PFSK-1 (cell line): ENCODE measurements around the gene ABHD11.

Experiments used
- FOXP2 ChIP-seq: optimal IDR thresholded peaks from 2 replicates; pipeline ENCODE3; 2011; ENCODE audit warnings: borderline replicate concordance, control low read depth, inconsistent platforms; ENCODE audit not compliant: insufficient read depth; ENCODE audit errors: extremely low read length, extremely low read depth
- POLR2AphosphoS5 ChIP-seq: IDR thresholded peaks from 2 replicates; pipeline ENCODE4 v1.6.1; 2012; ENCODE audit warnings: low read depth, mild to moderate bottlenecking, control low read depth, low read length, moderate library complexity
- REST ChIP-seq, 2 experiments: IDR thresholded peaks; 2 replicates each; pipeline versions ENCODE4 v1.6.1 to v1.8.0; 2011 to 2012; ENCODE audit warnings: low read depth in 2 of 2, low read length in 2 of 2, control low read depth in 1 of 2, inconsistent platforms in 1 of 2, mild to moderate bottlenecking in 1 of 2, moderate library complexity in 1 of 2; ENCODE audit not compliant: insufficient read depth in 1 of 2
- SIN3A ChIP-seq: IDR thresholded peaks from 2 replicates; pipeline ENCODE4 v1.6.1; 2012; ENCODE audit warnings: mild to moderate bottlenecking, low read length, moderate library complexity, borderline replicate concordance; ENCODE audit not compliant: insufficient read depth
- TAF1 ChIP-seq: IDR thresholded peaks from 2 replicates; pipeline ENCODE4 v1.6.1; 2012; ENCODE audit warnings: low read length, control low read depth, borderline replicate concordance; ENCODE audit not compliant: insufficient read depth

Gene ABHD11

GRCh38 chr7:73716318-73716890, 22.2 kb downstream of the ABHD11 start:
- TF ChIP-seq FOXP2 (no peak), TAF1 (no peak), POLR2AphosphoS5 (no peak), REST (IDR thresholded peaks at IDR 0.05; ENCODE audit: insufficient read depth in 1 of 2, low read depth in 2 of 2, low read length in 2 of 2) (no peak), SIN3A (no peak)

- TF ChIP-seq SIN3A (no peak), FOXP2 (peak; percentile 79)
Measured at GRCh38 chr7:73715648-73716317, 22.8 kb downstream of the ABHD11 start.

- no peak for TF ChIP-seq POLR2AphosphoS5
Measured at GRCh38 chr7:73712773-73713172, 25.8 kb downstream of the ABHD11 start.

GRCh38 chr7:73708961-73709549, 29.5 kb downstream of the ABHD11 start:
- no peak for TF ChIP-seq SIN3A
- TF ChIP-seq POLR2AphosphoS5: no peak
- TF ChIP-seq REST (IDR thresholded peaks at IDR 0.05; ENCODE audit: insufficient read depth in 1 of 2, low read depth in 2 of 2, low read length in 2 of 2): no peak
- no peak for TF ChIP-seq FOXP2
- TF ChIP-seq TAF1: no peak

- no peak for TF ChIP-seq POLR2AphosphoS5
- TF ChIP-seq TAF1: no peak
- TF ChIP-seq FOXP2: no peak
- TF ChIP-seq REST (IDR thresholded peaks at IDR 0.05; ENCODE audit: insufficient read depth in 1 of 2, low read depth in 2 of 2, low read length in 2 of 2): no peak
- TF ChIP-seq SIN3A: no peak
Measured at GRCh38 chr7:73707045-73707631, 31.5 kb downstream of the ABHD11 start.
